Activated CD8-positive, alpha-beta memory T cell treated with anti-CD3 and anti-CD28 coated beads for 4 hours (primary cell): ENCODE results near the gene NPIPA7.
"Not testable (repeated sequence)": the region's sequence is repeated elsewhere in the genome, so short reads cannot be mapped to it uniquely, and the experiment has no call there.

Source experiments
- DNase-seq, 2 donors: peaks; one replicate each; pipeline ENCODE4 v3.0.0-alpha.2; 2020; ENCODE audit warnings: low read depth in 2 of 2

The NPIPA7 gene

DNA sequence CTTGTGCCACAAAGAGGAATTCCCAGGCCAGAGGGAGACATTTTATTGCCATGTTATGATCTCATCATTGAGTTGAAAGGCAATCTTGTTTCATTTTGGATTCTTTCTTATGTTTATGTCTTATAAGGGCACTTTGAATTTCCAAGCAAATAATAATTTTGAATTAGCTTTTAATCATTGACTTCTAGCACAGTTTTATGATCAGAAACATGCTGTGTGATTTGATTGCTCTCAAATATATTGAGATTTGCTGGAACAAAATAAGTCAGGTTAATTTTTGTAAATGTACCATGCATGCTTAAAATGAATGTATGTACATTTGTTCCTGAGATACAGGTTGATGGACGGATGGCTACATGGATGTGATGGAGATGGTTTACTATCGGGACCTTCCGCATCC is at the start of gene NPIPA7:
Gene NPIPA7, plus strand, starts transcription at position 301 of the 400 bp plus-strand sequence. CDS start 105 bp downstream, outside the sequence.
- DNase-seq = not testable (repeated sequence)

DNA sequence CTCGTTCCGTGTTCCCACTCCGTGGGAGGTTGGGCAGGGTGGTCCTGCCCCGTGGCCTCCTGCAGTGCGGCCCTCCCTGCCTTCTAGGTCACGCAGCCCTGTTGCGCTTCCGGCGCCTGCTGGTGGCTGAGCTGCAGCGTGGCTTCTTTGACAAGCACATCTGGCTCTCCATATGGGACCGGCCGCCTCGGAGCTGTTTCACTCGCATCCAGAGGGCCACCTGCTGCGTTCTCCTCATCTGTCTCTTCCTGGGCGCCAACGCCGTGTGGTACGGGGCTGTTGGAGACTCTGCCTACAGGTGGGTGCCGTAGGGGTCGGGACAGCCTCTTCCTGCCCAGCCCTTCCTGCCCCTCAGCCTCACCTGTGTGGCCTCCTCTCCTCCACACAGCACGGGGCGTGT is 47.5 kb upstream of the NPIPA7 start:
- DNase-seq = not testable (repeated sequence)

DNA sequence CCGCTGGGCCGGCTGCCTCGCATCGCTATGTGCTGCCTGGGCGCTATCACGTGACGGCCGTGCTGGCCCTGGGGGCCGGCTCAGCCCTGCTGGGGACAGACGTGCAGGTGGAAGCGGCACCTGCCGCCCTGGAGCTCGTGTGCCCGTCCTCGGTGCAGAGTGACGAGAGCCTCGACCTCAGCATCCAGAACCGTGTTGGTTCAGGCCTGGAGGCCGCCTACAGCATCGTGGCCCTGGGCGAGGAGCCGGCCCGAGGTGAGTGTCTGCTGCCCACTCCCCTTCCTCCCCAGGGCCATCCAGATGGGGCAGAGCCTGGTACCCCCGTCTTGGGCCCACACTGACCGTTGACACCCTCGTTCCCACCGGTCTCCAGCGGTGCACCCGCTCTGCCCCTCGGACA is 21.4 kb upstream of the NPIPA7 start:
- not testable (repeated sequence) for DNase-seq

DNA sequence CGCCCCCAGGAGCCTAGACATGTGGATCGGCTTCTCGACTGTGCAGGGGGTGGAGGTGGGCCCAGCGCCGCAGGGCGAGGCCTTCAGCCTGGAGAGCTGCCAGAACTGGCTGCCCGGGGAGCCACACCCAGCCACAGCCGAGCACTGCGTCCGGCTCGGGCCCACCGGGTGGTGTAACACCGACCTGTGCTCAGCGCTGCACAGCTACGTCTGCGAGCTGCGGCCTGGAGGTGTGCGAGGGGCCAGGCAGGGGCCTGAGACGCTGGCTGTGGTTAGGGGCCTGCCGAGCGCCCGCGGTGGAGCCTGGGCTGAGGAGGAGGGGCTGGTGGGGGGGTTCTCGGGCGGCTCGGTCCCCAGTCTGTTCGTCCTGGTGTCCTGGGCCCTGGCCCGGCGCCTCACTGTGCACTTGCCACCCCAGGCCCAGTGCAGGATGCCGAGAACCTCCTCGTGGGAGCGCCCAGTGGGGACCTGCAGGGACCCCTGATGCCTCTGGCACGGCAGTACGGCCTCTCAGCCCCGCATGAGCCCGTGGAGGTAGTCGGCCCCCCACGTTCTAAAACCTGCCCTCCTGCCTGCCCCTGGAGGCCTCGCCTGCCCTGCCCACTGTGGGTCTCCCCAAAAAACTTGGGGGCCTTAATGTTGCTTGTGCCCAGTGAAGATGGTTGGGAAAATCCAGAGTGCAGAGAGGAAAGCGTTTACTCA is 20.2 kb upstream of the NPIPA7 start:
- DNase-seq = not testable (repeated sequence)

DNA sequence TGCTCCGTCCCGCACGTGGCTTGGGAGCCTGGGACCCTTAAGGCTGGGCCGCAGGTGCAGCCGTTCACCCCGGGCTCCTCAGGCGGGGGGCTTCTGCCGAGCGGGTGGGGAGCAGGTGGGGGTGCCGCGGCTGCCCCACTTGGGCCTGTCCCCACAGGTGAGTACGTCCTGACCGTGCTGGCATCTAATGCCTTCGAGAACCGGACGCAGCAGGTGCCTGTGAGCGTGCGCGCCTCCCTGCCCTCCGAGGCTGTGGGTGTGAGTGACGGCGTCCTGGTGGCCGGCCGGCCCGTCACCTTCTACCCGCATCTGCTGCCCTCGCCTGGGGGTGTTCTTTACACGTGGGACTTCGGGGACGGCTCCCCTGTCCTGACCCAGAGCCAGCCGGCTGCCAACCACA is 15.3 kb upstream of the NPIPA7 start:
- not testable (repeated sequence) for DNase-seq

DNA sequence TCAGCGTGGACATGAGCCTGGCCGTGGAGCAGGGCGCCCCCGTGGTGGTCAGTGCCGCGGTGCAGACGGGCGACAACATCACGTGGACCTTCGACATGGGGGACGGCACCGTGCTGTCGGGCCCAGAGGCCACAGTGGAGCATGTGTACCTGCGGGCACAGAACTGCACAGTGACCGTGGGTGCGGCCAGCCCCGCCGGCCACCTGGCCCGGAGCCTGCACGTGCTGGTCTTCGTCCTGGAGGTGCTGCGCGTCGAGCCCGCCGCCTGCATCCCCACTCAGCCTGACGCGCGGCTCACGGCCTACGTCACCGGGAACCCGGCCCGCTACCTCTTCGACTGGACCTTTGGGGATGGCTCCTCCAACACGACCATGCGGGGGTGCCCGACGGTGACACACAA is 14.8 kb upstream of the NPIPA7 start:
- not testable (repeated sequence) for DNase-seq

DNA sequence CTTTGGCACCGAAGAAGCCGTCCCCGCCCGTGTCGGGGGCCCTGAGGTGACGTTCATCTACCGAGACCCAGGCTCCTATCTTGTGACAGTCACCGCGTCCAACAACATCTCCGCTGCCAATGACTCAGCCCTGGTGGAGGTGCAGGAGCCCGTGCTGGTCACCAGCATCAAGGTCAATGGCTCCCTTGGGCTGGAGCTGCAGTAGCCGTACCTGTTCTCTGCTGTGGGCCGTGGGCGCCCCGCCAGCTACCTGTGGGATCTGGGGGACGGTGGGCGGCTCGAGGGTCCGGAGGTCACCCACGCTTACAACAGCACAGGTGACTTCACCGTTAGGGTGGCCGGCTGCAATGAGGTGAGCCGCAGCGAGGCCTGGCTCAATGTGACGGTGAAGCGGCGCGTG is 14.2 kb upstream of the NPIPA7 start:
- DNase-seq = not testable (repeated sequence)

DNA sequence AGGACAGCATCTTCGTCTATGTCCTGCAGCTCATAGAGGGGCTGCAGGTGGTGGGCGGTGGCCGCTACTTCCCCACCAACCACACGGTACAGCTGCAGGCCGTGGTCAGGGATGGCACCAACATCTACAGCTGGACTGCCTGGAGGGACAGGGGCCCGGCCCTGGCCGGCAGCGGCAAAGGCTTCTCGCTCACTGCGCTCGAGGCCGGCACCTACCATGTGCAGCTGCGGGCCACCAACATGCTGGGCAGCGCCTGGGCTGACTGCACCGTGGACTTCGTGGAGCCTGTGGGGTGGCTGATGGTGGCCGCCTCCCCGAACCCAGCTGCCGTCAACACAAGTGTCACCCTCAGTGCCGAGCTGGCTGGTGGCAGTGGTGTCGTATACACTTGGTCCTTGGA is 13.6 kb upstream of the NPIPA7 start:
- DNase-seq = not testable (repeated sequence)

DNA sequence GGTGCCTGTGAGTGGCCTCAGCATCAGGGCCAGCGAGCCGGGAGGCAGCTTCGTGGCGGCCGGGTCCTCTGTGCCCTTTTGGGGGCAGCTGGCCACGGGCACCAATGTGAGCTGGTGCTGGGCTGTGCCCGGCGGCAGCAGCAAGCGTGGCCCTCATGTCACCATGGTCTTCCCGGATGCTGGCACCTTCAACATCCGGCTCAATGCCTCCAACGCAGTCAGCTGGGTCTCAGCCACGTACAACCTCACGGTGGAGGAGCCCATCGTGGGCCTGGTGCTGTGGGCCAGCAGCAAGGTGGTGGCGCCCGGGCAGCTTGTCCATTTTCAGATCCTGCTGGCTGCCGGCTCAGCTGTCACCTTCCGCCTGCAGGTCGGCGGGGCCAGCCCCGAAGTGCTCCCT is 13.1 kb upstream of the NPIPA7 start:
- not testable (repeated sequence) for DNase-seq

DNA sequence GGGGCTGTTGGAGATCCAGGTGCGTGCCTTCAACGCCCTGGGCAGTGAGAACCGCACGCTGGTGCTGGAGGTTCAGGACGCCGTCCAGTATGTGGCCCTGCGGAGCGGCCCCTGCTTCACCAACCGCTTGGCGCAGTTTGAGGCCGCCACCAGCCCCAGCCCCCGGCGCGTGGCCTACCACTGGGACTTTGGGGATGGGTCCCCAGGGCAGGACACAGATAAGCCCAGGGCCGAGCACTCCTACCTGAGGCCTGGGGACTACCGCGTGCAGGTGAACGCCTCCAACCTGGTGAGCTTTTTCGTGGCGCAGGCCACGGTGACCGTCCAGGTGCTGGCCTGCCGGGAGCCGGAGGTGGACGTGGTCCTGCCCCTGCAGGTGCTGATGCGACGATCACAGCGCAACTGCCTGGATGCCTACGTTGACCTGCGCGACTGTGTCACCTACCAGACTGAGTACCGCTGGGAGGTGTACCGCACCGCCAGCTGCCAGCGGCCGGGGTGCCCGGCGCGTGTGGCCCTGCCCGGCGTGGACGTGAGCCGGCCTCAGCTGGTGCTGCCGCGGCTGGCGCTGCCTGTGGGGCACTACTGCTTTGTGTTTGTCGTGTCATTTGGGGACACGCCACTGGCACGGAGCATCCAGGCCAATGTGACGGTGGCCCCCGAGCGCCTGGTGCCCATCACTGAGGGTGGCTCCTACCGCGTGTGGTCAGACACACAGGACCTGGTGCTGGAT is 12.2 kb upstream of the NPIPA7 start:
- not testable (repeated sequence) for DNase-seq

DNA sequence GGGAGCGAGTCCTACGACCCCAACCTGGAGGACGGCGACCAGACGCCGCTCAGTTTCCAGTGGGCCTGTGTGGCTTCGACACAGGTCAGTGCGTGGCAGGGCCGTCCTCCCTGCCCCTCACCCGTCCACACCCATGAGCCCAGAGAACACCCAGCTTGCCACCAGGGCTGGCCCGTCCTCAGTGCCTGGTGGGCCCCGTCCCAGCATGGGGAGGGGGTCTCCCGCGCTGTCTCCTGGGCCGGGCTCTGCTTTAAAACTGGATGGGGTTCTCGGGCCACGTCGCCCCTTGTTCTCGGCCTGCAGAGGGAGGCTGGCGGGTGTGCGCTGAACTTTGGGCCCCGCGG is 11.7 kb upstream of the NPIPA7 start:
- not testable (repeated sequence) for DNase-seq

DNA sequence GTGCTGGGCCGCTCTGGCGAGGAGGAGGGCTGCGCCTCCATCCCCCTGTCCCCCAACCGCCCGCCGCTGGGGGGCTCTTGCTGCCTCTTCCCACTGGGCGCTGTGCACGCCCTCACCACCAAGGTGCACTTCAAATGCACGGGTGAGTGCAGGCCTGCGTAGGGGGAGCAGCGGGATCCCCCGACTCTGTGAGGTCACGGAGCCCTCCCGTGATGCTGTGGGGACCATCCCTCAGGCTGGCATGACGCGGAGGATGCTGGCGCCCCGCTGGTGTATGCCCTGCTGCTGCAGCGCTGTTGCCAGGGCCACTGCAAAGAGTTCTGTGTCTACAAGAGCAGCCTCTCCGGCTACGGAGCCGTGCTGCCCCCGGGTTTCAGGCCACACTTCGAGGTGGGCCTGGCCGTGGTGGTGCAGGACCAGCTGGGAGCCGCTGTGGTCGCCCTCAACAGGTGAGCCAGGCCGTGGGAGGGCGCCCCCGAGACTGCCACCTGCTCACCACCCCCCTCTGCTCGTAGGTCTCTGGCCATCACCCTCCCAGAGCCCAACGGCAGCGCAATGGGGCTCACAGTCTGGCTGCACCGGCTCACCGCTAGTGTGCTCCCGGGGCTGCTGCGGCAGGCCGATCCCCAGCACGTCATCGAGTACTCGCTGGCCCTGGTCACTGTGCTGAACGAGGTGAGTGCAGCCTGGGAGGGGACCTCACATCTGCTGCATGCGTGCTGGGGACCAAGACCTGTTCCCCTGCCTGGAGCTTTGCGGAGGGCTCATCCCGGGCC is 9.7 kb upstream of the NPIPA7 start:
- DNase-seq = not testable (repeated sequence)

DNA sequence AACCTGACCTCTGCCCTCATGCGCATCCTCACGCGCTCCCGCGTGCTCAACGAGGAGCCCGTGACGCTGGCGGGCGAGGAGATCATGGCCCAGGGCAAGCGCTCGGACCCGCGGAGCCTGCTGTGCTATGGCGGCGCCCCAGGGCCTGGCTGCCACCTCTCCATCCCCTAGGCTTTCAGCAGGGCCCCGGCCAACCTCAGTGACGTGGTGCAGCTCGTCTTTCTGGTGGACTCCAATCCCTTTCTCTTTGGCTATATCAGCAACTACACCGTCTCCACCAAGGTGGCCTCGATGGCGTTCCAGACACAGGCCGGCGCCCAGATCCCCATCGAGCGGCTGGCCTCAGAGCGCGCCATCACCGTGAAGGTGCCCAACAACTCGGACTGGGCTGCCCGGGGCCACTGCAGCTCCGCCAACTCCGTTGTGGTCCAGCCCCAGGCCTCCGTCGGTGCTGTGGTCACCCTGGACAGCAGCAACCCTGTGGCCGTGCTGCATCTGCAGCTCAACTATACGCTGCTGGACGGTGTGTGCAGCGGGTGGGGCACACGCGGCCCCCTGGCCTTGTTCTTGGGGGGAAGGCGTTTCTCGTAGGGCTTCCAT is 7.7 kb upstream of the NPIPA7 start:
- not testable (repeated sequence) for DNase-seq

DNA sequence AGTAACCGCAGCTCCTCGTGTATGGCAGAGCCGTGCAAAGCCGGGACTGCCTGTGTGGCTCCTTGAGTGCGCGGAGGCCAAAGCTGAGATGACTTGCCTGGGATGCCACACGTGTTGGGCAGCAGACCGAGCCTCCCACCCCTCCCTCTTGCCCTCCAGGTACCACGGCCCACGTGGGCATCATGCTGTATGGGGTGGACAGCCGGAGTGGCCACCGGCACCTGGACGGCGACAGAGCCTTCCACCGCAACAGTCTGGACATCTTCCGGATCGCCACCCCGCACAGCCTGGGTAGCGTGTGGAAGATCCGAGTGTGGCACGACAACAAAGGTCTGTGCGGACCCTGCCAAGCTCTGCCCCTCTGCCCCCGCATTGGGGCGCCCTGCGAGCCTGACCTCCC is 4.7 kb upstream of the NPIPA7 start:
- DNase-seq = not testable (repeated sequence)

DNA sequence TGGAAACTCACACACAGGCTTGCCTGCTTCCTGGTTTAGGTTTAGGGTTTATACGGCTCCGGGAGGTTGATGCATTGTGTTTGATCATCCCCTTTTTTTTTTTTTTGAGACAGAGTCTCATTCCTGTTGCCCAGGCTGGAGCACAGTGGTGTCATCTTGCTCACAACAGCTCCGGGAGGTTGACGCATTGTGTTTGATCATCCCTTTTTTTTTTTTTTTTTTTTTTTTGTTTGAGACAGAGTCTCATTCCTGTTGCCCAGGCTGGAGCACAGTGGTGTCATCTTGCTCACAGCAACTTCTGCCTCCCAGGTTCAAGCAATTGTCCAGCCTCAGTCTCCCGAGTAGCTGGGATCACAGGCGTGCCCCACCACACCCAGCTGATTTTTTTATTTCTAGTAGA is 20.7 kb downstream of the NPIPA7 start:
- not testable (repeated sequence) for DNase-seq

DNA sequence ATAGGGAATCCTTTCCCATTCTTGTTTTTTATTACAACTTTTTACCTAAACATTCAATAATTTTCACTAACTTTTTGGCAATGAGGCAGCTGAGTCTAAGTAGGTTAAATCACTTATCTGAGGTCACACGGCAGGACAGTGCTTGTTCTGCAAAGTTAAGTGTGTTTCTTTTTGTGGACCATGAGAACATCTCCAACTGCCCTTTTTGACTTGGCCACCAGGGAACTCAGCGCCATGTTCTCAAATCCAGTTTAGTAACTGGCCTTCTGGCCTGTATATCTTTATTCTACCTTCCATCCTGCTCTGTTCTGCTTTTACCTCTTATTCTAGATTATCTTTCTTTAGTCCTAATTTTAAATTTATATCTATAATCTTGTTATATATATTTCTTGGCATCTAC is 23.4 kb downstream of the NPIPA7 start:
- DNase-seq = not testable (repeated sequence)

DNA sequence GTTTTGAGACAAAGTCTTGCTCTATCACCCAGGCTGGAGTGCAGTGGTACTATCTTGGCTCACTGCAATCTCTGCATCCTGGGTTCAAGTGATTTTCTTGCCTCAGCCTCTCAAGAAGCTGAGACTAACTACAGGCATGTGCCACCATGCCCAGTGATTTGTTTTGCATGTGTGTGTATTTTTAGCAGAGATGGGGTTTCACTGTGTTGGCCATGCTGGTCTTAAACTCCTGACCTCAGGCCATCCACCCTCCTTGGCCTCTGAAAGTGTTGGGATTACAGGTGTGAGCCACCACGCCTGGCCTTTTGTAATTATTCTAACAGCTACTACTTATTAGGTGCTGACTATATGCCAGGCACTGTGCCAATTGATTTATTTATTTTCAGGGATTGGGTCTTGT is 25.3 kb downstream of the NPIPA7 start:
- DNase-seq = not testable (repeated sequence)

DNA sequence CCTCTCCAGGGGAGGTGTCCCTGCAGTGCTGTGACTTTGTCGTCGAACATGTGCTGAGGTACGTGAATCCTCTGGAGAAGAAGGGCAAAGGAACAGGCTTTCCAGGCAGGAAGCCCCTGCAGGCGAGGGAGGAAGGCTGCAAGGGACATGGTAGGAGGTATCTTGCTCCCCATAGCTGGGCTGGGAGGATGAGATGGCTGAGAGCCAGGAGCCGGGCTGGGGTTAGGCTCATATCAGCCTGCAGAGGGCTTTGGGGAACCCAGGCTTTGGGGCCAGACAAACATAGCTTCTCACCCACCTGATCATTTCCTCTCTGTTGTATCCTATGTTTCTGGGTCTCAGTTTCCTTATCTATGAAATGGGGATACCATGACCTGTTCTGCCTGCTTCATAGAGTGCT is 26.5 kb downstream of the NPIPA7 start:
- DNase-seq = not testable (repeated sequence)

DNA sequence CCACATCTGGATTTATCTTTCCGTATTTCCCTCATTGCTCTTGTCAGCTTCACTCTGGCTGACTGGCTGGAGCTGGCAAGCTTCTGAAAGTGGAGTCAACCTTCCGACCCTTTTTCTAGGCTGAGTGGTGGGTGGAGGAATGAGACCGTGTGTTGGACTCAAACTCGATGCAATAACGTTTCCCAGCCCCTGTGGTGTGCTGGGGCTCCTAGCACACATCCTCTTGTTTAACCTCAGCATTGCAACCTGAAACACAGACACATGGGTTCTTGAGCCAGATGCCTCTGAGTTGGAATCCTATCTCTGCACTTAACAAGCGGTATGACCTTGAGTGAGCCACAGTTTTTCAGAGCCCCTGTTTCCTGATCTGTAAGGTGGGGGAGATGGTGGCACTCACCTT is 29.5 kb downstream of the NPIPA7 start:
- DNase-seq = not testable (repeated sequence)

DNA sequence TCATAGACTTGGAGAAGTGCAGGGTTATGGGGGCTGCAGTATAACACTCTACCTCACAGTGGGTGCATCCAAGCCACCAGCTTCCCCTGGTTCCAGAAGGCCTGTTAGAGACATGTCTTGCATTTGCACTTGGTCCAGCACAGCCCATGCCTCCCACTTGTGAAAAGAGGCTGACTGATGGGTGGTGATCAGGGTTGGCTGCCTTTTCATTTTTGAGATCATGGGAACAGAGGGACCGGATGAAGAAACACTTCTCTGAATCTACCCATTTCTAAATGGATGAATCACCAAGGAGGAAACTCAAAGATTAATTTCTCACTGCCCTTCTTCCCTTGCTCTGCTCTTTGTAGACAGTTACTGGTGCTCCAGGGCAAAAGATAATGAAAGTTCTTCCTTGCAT is 34.8 kb downstream of the NPIPA7 start:
- DNase-seq = not testable (repeated sequence)

DNA sequence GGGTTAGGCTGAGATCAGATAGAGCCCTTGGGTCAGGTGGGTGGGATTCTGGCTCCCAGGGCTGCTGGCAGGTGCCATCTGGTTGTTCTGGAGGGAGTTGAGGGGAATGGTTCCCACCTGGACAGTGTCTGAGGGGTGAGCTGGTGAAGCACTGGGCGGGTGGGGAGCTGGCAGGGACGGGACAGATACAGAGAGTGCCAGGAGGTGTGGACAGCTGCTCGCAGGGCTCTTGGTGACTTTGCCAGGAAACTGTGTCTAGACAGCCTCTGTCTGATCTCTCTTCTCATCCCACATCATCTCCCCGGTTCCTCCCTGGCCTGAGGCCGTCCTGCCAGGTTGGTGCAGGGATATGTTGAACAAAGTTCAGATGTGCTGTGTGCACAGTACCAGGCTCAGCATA is 38.1 kb downstream of the NPIPA7 start:
- DNase-seq = not testable (repeated sequence)
